Measurements from ENCODE around the gene EDIL3. TPM values are rescaled to one million over a fixed set of nuclear protein-coding genes. Genes with fewer than 3 reads are reported as not detected.

Gene EDIL3
- total and polyA plus RNA-seq, 2 donors (not counting 1 experiment from before 2014, with no cell fraction given), result not detected

DNA sequence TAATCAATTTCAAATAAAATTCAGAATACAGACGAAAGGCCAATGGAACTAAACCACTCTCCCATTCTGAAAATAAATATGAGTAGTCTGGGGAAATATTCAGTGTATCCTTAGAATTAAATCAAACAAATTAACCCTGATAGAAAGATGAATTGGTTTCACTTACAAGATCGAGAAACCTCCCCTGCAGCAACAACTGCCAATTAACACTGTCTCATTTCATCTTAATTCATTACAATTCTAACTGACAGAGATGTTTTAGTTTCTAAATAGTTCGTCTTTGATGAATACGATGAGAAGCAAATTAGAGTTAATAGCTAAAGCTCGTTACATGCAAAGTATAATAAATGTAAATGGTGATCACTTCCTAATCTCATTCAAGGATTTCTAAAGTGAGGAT is 247.1 kb downstream of the EDIL3 start:
- H3K9me3 ChIP-seq (ENCODE audit: control extremely low read depth in 1 of 3, control insufficient read depth in 2 of 3, insufficient read depth in 1 of 3, low read length in 2 of 3), result peaks cover 0 to 3% (median 0%) of the 10 kb centered on the region in 3 donors
- H3K4me3 Mint-ChIP-seq, result no peak overlapping the region
- H3K4me2 ChIP-seq (replicated peaks; ENCODE audit: low read depth, low read length, poor library complexity, severe bottlenecking), result no peak overlapping the region
- no peak overlapping the region for H3K27ac Mint-ChIP-seq
- no peaks in the 10 kb centered on the region for H3K79me2 ChIP-seq (ENCODE audit: control insufficient read depth, insufficient read depth, low read length)
- no CpG with 5 or more reads among the region's 5 CpGs for WGBS (ENCODE audit: insufficient coverage)
- DNase-seq (no peak), ATAC-seq (ENCODE audit: low read depth) (no peak)
- no peaks in the 10 kb centered on the region for H3K27me3 ChIP-seq (replicated peaks in 1 of 4; ENCODE audit: control extremely low read depth in 1 of 4, control insufficient read depth in 3 of 4, insufficient read depth in 4 of 4, low read length in 3 of 4)
- no peaks in the 10 kb centered on the region for H4K20me1 ChIP-seq (ENCODE audit: control insufficient read depth, insufficient read depth, low read length, poor library complexity, severe bottlenecking)
- intact Hi-C loops (cut with micrococcal nuclease), result no loop called here
- no peaks in the 10 kb centered on the region for H3K4me1 Mint-ChIP-seq
- no peaks in the 10 kb centered on the region for H3K4me1 ChIP-seq (ENCODE audit: control insufficient read depth in 2 of 2, insufficient read depth in 2 of 2, low read length in 2 of 2)
- no peak overlapping the region for H2AFZ ChIP-seq (ENCODE audit: insufficient read depth, low read depth, low read length, poor library complexity, severe bottlenecking)
- no peaks in the 10 kb centered on the region for H3K27me3 Mint-ChIP-seq
- no peaks in the 10 kb centered on the region for H3K36me3 ChIP-seq (replicated peaks in 1 of 2; ENCODE audit: control extremely low read depth in 1 of 2, control insufficient read depth in 1 of 2, extremely low read depth in 1 of 2, insufficient read depth in 2 of 2, low read length in 1 of 2)
- POLR2A ChIA-PET, result no interaction called here
- no peak for TF ChIP-seq EZH2 (IDR thresholded peaks at IDR 0.05; ENCODE audit: borderline replicate concordance, insufficient read depth, low read depth, low read length, poor library complexity, severe bottlenecking)
- TF ChIP-seq, protein P1, sequence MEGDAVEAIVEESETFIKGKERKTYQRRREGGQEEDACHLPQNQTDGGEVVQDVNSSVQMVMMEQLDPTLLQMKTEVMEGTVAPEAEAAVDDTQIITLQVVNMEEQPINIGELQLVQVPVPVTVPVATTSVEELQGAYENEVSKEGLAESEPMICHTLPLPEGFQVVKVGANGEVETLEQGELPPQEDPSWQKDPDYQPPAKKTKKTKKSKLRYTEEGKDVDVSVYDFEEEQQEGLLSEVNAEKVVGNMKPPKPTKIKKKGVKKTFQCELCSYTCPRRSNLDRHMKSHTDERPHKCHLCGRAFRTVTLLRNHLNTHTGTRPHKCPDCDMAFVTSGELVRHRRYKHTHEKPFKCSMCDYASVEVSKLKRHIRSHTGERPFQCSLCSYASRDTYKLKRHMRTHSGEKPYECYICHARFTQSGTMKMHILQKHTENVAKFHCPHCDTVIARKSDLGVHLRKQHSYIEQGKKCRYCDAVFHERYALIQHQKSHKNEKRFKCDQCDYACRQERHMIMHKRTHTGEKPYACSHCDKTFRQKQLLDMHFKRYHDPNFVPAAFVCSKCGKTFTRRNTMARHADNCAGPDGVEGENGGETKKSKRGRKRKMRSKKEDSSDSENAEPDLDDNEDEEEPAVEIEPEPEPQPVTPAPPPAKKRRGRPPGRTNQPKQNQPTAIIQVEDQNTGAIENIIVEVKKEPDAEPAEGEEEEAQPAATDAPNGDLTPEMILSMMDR (IDR thresholded peaks at IDR 0.05), result no peak
- no peak overlapping the region for H3K9ac ChIP-seq (ENCODE audit: low read length)
- H3K9me3 Mint-ChIP-seq (ENCODE audit: insufficient read depth), result no peaks in the 10 kb centered on the region
- H3K27ac ChIP-seq (ENCODE audit: low read length in 2 of 2), result no peak overlapping the region
- CTCF ChIA-PET, result no interaction called here
- H3K4me3 ChIP-seq (ENCODE audit: control extremely low read depth in 1 of 5, extremely low read depth in 1 of 5, insufficient read depth in 1 of 5, low read depth in 2 of 5, low read length in 4 of 5), result no peak overlapping the region

DNA sequence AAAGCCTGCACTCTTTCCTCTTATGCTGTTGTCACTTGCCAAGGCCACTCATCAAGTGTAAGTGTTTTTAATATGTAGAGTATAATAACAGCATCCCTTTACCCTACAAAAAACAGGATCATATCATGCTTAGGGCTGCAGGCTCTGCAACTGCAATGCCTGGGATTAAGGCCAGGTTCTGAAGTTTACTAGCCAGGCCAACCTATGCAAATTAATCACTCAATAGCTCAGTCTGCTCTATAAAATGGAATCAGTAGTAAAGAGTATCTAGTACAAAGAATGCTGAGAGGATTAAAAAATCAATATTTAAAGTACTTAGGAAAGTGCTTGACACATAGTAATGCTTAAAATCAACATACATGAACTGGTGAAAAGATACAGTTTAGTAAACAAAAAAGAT is 253.3 kb downstream of the EDIL3 start:
- Histone ChIP-seq H2AFZ (ENCODE audit: insufficient read depth, low read depth, low read length, poor library complexity, severe bottlenecking) (no peak overlapping the region), H3K27ac (ENCODE audit: low read length in 2 of 2) (no peak overlapping the region), H3K4me3 (ENCODE audit: control extremely low read depth in 1 of 5, extremely low read depth in 1 of 5, insufficient read depth in 1 of 5, low read depth in 2 of 5, low read length in 4 of 5) (no peak overlapping the region), H3K36me3 (replicated peaks in 1 of 2; ENCODE audit: control extremely low read depth in 1 of 2, control insufficient read depth in 1 of 2, extremely low read depth in 1 of 2, insufficient read depth in 2 of 2, low read length in 1 of 2) (no peaks in the 10 kb centered on the region), H3K4me2 (replicated peaks; ENCODE audit: low read depth, low read length, poor library complexity, severe bottlenecking) (no peak overlapping the region), H3K4me1 (ENCODE audit: control insufficient read depth in 2 of 2, insufficient read depth in 2 of 2, low read length in 2 of 2) (no peaks in the 10 kb centered on the region), H3K9me3 (ENCODE audit: control extremely low read depth in 1 of 3, control insufficient read depth in 2 of 3, insufficient read depth in 1 of 3, low read length in 2 of 3) (no peaks in the 10 kb centered on the region), H3K27me3 (replicated peaks in 1 of 4; ENCODE audit: control extremely low read depth in 1 of 4, control insufficient read depth in 3 of 4, insufficient read depth in 4 of 4, low read length in 3 of 4) (no peaks in the 10 kb centered on the region), H4K20me1 (ENCODE audit: control insufficient read depth, insufficient read depth, low read length, poor library complexity, severe bottlenecking) (no peaks in the 10 kb centered on the region), H3K79me2 (ENCODE audit: control insufficient read depth, insufficient read depth, low read length) (no peaks in the 10 kb centered on the region), H3K9ac (ENCODE audit: low read length) (no peak overlapping the region)
- POLR2A ChIA-PET, result no interaction called here
- CTCF ChIA-PET, result no interaction called here
- TF ChIP-seq, protein P1 (IDR thresholded peaks at IDR 0.05), result no peak
- TF ChIP-seq EZH2 (IDR thresholded peaks at IDR 0.05; ENCODE audit: borderline replicate concordance, insufficient read depth, low read depth, low read length, poor library complexity, severe bottlenecking), result no peak
- no peak overlapping the region for H3K4me3 Mint-ChIP-seq
- H3K27ac Mint-ChIP-seq, result no peak overlapping the region
- no peak for DNase-seq
- no peak for ATAC-seq (ENCODE audit: low read depth)
- H3K27me3 Mint-ChIP-seq, result no peaks in the 10 kb centered on the region
- H3K4me1 Mint-ChIP-seq, result no peaks in the 10 kb centered on the region
- H3K9me3 Mint-ChIP-seq (ENCODE audit: insufficient read depth), result no peaks in the 10 kb centered on the region
- intact Hi-C loops (cut with micrococcal nuclease), result no loop called here

Measured in B cell (primary cell).